Neural progenitor cell (in vitro differentiated cells): ENCODE results near the gene SNX25. TPM values are rescaled to one million over a fixed set of nuclear protein-coding genes. Genes with fewer than 3 reads are reported as not detected.

ENCODE experiments used
- DNase-seq: peaks from one replicate; pipeline ENCODE4 v3.0.0-alpha.2; 2016; ENCODE audit warnings: low spot score
- H2AFZ ChIP-seq: fragments of 200-600 bp; sonication (generic); replicated peaks from 2 replicates; pipeline ENCODE4 v1.6.1; 2016; ENCODE audit warnings: antibody characterized with exemption
- H3F3A ChIP-seq: fragments of 200-600 bp; sonication (generic); 2 replicates; pipeline ENCODE4 v1.6.1; 2016; ENCODE audit warnings: antibody characterized with exemption, low read depth
- H3K27ac ChIP-seq: fragments of 200-600 bp; sonication (generic); 2 replicates; pipeline ENCODE4 v1.5.1; 2016; ENCODE audit warnings: mild to moderate bottlenecking
- H3K27me3 ChIP-seq: fragments of 200-600 bp; sonication (generic); 2 replicates; pipeline ENCODE4 v1.6.1; 2016; ENCODE audit warnings: mild to moderate bottlenecking, moderate library complexity
- H3K36me3 ChIP-seq: fragments of 200-600 bp; sonication (generic); 2 replicates; pipeline ENCODE4 v1.5.1; 2016
- H3K4me1 ChIP-seq: fragments of 200-600 bp; sonication (generic); 2 replicates; pipeline ENCODE4 v1.6.1; 2016; ENCODE audit warnings: mixed run types
- H3K4me2 ChIP-seq: fragments of 200-600 bp; sonication (generic); 2 replicates; pipeline ENCODE4 v1.6.1; 2016
- H3K4me3 ChIP-seq: fragments of 200-600 bp; sonication (generic); 2 replicates; pipeline ENCODE4 v1.5.1; 2016
- H3K79me2 ChIP-seq: fragments of 200-600 bp; sonication (generic); 2 replicates; pipeline ENCODE4 v1.6.1; 2016; ENCODE audit warnings: low read depth
- H3K9ac ChIP-seq: fragments of 200-600 bp; sonication (generic); 2 replicates; pipeline ENCODE4 v1.6.1; 2016
- H3K9me3 ChIP-seq: fragments of 200-600 bp; sonication (generic); 2 replicates; pipeline ENCODE4 v1.5.1; 2016; ENCODE audit warnings: low read depth
- H4K20me1 ChIP-seq: fragments of 200-600 bp; sonication (generic); 2 replicates; pipeline ENCODE4 v1.6.1; 2016; ENCODE audit warnings: low read depth
- H3K27ac Mint-ChIP-seq: 3 replicates; pipeline ENCODE4 v1.8.0; 2021; ENCODE audit warnings: mixed read lengths
- H3K27me3 Mint-ChIP-seq: 2 replicates; pipeline ENCODE4 v1.8.0; 2022; ENCODE audit warnings: low read depth, mild to moderate bottlenecking, inconsistent platforms, moderate library complexity, mixed read lengths; ENCODE audit not compliant: insufficient read depth
- H3K36me3 Mint-ChIP-seq: 3 replicates; pipeline ENCODE4 v1.8.0; 2021; ENCODE audit warnings: mixed read lengths
- H3K4me1 Mint-ChIP-seq: 3 replicates; pipeline ENCODE4 v1.8.0; 2021; ENCODE audit warnings: mixed read lengths
- H3K4me3 Mint-ChIP-seq: 3 replicates; pipeline ENCODE4 v1.8.0; 2021; ENCODE audit warnings: mild to moderate bottlenecking, moderate library complexity, mixed read lengths
- H3K9me3 Mint-ChIP-seq: 3 replicates; pipeline ENCODE4 v1.8.0; 2020; ENCODE audit warnings: mixed read lengths
- CTCF ChIP-seq: fragments of 200-600 bp; sonication (generic); IDR thresholded peaks from 2 replicates; pipeline ENCODE4 v1.5.1; 2017; ENCODE audit warnings: antibody characterized with exemption, mild to moderate bottlenecking
- EZH2 ChIP-seq: fragments of 200-600 bp; sonication (generic); IDR thresholded peaks from 2 replicates; pipeline ENCODE4 v1.6.1; 2017; ENCODE audit warnings: antibody characterized with exemption, mild to moderate bottlenecking, moderate library complexity
- EZH2phosphoT487 ChIP-seq: fragments of 200-600 bp; sonication (generic); IDR thresholded peaks from 2 replicates; pipeline ENCODE4 v1.6.1; 2017; ENCODE audit warnings: antibody characterized with exemption
- total RNA-seq: library from RNA; depleted of rRNA; stranded (reverse); fragments of >200 nt; gene quantifications from 2 replicates; pipeline ENCODE4 v1.2.3, GENCODE V29; 2015; ENCODE audit warnings: low replicate concordance

SNX25 gene
- total RNA-seq, 1 donor from 2014 or later = 50.8 TPM

- H3K36me3 Mint-ChIP-seq = peaks cover 41% of the 10 kb centered on the region
Observed at GRCh38 chr4:185351691-185352090, 142.3 kb downstream of the SNX25 start.

GRCh38 chr4:185352202-185352601 lies 142.8 kb downstream of the SNX25 start:
- Histone ChIP-seq H3K36me3 (peaks cover 9% of the 10 kb centered on the region), H4K20me1 (no peaks in the 10 kb centered on the region), H3F3A (no peaks in the 10 kb centered on the region), H3K9me3 (no peaks in the 10 kb centered on the region), H2AFZ (no peak overlapping the region), H3K4me3 (no peak overlapping the region), H3K27me3 (no peaks in the 10 kb centered on the region), H3K9ac (no peak overlapping the region), H3K79me2 (no peaks in the 10 kb centered on the region), H3K27ac (no peak overlapping the region), H3K4me2 (no peak overlapping the region), H3K4me1 (peaks cover 9% of the 10 kb centered on the region)
- Mint-ChIP-seq H3K27me3 (peaks cover 2% of the 10 kb centered on the region), H3K4me1 (peaks cover 19% of the 10 kb centered on the region), H3K27ac (peak overlapping the region; percentile 58), H3K9me3 (no peaks in the 10 kb centered on the region), H3K36me3 (peaks cover 41% of the 10 kb centered on the region), H3K4me3 (no peak overlapping the region)
- DNase-seq = no peak
- TF ChIP-seq CTCF = no peak
- no peak for TF ChIP-seq EZH2
- no peak for TF ChIP-seq EZH2phosphoT487

More at GRCh38 chr4:185351691-185352090, 142.3 kb downstream of the SNX25 start:
- Histone ChIP-seq H3K4me1 (peaks cover 9% of the 10 kb centered on the region), H3K27me3 (no peaks in the 10 kb centered on the region), H3K9ac (no peak overlapping the region), H3K36me3 (peaks cover 14% of the 10 kb centered on the region), H3K9me3 (no peaks in the 10 kb centered on the region), H2AFZ (no peak overlapping the region), H3K79me2 (no peaks in the 10 kb centered on the region), H3K4me2 (no peak overlapping the region), H4K20me1 (no peaks in the 10 kb centered on the region), H3K27ac (no peak overlapping the region), H3K4me3 (no peak overlapping the region), H3F3A (no peaks in the 10 kb centered on the region)
- Mint-ChIP-seq H3K4me1 (peaks cover 19% of the 10 kb centered on the region), H3K27me3 (peaks cover 2% of the 10 kb centered on the region), H3K9me3 (no peaks in the 10 kb centered on the region), H3K4me3 (no peak overlapping the region), H3K27ac (no peak overlapping the region)
- no peak for TF ChIP-seq CTCF
- no peak for TF ChIP-seq EZH2
- no peak for TF ChIP-seq EZH2phosphoT487
- no peak for DNase-seq

GRCh38 chr4:185352741-185353140 lies 143.3 kb downstream of the SNX25 start:
- H3K9ac ChIP-seq = no peak overlapping the region
- peaks cover 8% of the 10 kb centered on the region for H3K36me3 ChIP-seq
- no peak overlapping the region for H3K4me2 ChIP-seq
- TF ChIP-seq CTCF = no peak
- no peak for TF ChIP-seq EZH2phosphoT487
- TF ChIP-seq EZH2 = no peak
- Mint-ChIP-seq H3K4me1 (peaks cover 19% of the 10 kb centered on the region), H3K36me3 (peaks cover 39% of the 10 kb centered on the region), H3K4me3 (no peak overlapping the region), H3K9me3 (no peaks in the 10 kb centered on the region), H3K27me3 (peaks cover 2% of the 10 kb centered on the region), H3K27ac (peak overlapping the region; percentile 58)
- no peak overlapping the region for H3K27ac ChIP-seq
- H3K4me1 ChIP-seq = peaks cover 9% of the 10 kb centered on the region
- H2AFZ ChIP-seq = no peak overlapping the region
- DNase-seq = no peak
- H3K79me2 ChIP-seq = no peaks in the 10 kb centered on the region
- H4K20me1 ChIP-seq = no peaks in the 10 kb centered on the region
- no peak overlapping the region for H3K4me3 ChIP-seq
- H3K27me3 ChIP-seq = no peaks in the 10 kb centered on the region
- H3F3A ChIP-seq = no peaks in the 10 kb centered on the region
- H3K9me3 ChIP-seq = no peaks in the 10 kb centered on the region
